ENCODE results near the gene OTOS. TPM values are rescaled to one million over a fixed set of nuclear protein-coding genes. Genes with fewer than 3 reads are reported as not detected.

The OTOS gene
- total RNA-seq, result not detected
- long read RNA-seq, result 0 reads

- ATAC-seq (no peak), DNase-seq (no peak)
- intact Hi-C loops (cut with DNase I, micrococcal nuclease), result loop anchor here in 1 of 2 donors (5.0 kb wide), 1 partner anchor 83 kb away; no protein-coding TSS in a partner anchor
Measured at GRCh38 chr2:240140511-240140910, at the start of gene OTOS. Gene OTOS (minus strand): TSS chr2:240140658. CDS start chr2:240140326, 332 bp downstream.

- intact Hi-C loops (cut with DNase I, micrococcal nuclease), result no loop called here
- no peak for ATAC-seq
- DNase-seq, result peak in 1 of 2 donors; percentile 5
Measured at GRCh38 chr2:240189686-240190085, 49.2 kb upstream of the OTOS start.

- no peak for DNase-seq
- no peak for ATAC-seq
- intact Hi-C loops (cut with DNase I, micrococcal nuclease), result no loop called here
Measured at GRCh38 chr2:240187989-240188590, 47.6 kb upstream of the OTOS start.

GRCh38 chr2:240186191-240186725 lies 45.8 kb upstream of the OTOS start:
- intact Hi-C loops (cut with DNase I, micrococcal nuclease), result no loop called here
- ATAC-seq (no peak), DNase-seq (no peak)

GRCh38 chr2:240184656-240185055 lies 44.2 kb upstream of the OTOS start:
- intact Hi-C loops (cut with DNase I, micrococcal nuclease), result no loop called here
- DNase-seq (no peak), ATAC-seq (no peak)

GRCh38 chr2:240183875-240184590 lies 43.6 kb upstream of the OTOS start:
- DNase-seq (no peak), ATAC-seq (no peak)
- intact Hi-C loops (cut with DNase I, micrococcal nuclease), result no loop called here

GRCh38 chr2:240183006-240183874 lies 42.8 kb upstream of the OTOS start:
- intact Hi-C loops (cut with DNase I, micrococcal nuclease), result no loop called here
- DNase-seq (no peak), ATAC-seq (no peak)

- intact Hi-C loops (cut with DNase I, micrococcal nuclease), result no loop called here
- ATAC-seq (no peak), DNase-seq (no peak)
Measured at GRCh38 chr2:240182476-240182875, 42.0 kb upstream of the OTOS start.

- ATAC-seq, result no peak
- intact Hi-C loops (cut with DNase I, micrococcal nuclease), result no loop called here
Measured at GRCh38 chr2:240182001-240182400, 41.5 kb upstream of the OTOS start.

GRCh38 chr2:240179941-240180666 lies 39.6 kb upstream of the OTOS start:
- no peak for DNase-seq
- intact Hi-C loops (cut with DNase I, micrococcal nuclease), result no loop called here
- ATAC-seq, result no peak

More at GRCh38 chr2:240182001-240182400, 41.5 kb upstream of the OTOS start:
- no peak for DNase-seq

GRCh38 chr2:240179186-240179815 lies 38.8 kb upstream of the OTOS start:
- no peak for ATAC-seq
- DNase-seq, result no peak
- intact Hi-C loops (cut with DNase I, micrococcal nuclease), result no loop called here

GRCh38 chr2:240178564-240178963 lies 38.1 kb upstream of the OTOS start:
- intact Hi-C loops (cut with DNase I, micrococcal nuclease), result no loop called here
- no peak for ATAC-seq
- no peak for DNase-seq

GRCh38 chr2:240174496-240174895 lies 34.0 kb upstream of the OTOS start:
- no peak for DNase-seq
- ATAC-seq, result no peak
- intact Hi-C loops (cut with DNase I, micrococcal nuclease), result no loop called here

GRCh38 chr2:240172071-240172895 lies 31.8 kb upstream of the OTOS start:
- intact Hi-C loops (cut with DNase I, micrococcal nuclease), result no loop called here
- ATAC-seq (no peak), DNase-seq (no peak)

GRCh38 chr2:240170883-240171282 lies 30.4 kb upstream of the OTOS start:
- intact Hi-C loops (cut with DNase I, micrococcal nuclease), result no loop called here
- ATAC-seq (no peak), DNase-seq (no peak)

GRCh38 chr2:240170354-240170735 lies 29.9 kb upstream of the OTOS start:
- no peak for ATAC-seq
- intact Hi-C loops (cut with DNase I, micrococcal nuclease), result no loop called here
- DNase-seq, result no peak

GRCh38 chr2:240169486-240170353 lies 29.3 kb upstream of the OTOS start:
- DNase-seq, result no peak
- ATAC-seq, result no peak
- intact Hi-C loops (cut with DNase I, micrococcal nuclease), result no loop called here
